HFF-Myc (cell line): ENCODE results near the gene KIF20B.

ENCODE experiments used
- DNase-seq: peaks from one replicate; pipeline ENCODE4 v3.0.0-alpha.2; 2011; ENCODE audit warnings: low read depth; ENCODE audit errors: extremely low read depth
- H3K4me3 ChIP-seq: replicated peaks from 2 replicates; pipeline ENCODE4 v1.5.1; 2011; ENCODE audit warnings: low read depth, mild to moderate bottlenecking, control low read depth, low read length
- CTCF ChIP-seq: IDR thresholded peaks from 2 replicates; pipeline ENCODE4 v1.5.1; 2012; ENCODE audit warnings: mild to moderate bottlenecking, low read depth, low read length, control low read depth; ENCODE audit errors: missing control alignments

The KIF20B gene

DNA sequence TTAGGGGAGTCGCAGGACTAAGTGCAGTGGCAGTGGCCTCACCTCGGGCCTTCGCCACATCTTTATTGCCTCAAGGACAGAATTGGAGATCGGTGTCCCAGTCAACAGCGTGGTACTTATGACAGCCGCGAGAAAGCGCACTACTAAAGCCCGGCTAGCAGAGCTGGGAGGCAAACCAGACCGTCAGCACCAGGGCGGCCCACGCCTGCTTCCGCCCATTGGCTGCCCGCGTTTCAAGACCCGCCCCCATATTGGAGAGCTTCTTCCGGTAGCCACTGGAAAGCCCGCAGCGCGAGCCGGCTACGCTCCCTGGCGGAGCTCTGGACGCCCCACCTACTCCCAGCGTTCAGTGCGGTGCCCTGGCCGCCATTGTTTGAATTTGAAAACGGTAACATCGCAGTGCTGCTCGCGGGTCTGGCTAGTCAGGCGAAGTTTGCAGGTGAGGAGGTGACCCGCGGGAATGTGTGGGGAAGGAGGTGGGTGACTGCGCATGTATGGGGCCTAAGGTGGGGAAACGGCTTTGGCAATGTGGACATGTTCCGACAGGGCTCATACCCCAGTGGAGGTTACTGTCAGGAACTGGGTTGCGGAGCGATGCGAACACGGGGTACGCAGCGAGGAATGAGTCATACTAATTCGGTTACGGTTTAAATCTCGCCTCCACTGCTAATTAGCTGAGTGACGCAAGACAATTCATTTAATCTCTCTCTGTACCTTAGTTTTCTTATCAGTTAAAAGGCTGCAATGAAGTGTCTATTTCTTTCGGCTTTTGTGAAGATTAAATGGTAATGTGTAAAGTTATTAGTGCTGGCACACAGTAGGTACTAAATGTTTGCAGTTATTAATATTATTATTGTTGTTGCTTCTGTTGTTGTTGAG lies at the start of gene KIF20B:
Gene KIF20B, plus strand, starts transcription at position 349 of the 879 bp plus-strand sequence. CDS start 3,705 bp downstream, outside the sequence.
- peak; percentile 33 for TF ChIP-seq CTCF
- peak within 1 kb of the TSS; percentile 67 for H3K4me3 ChIP-seq
- DNase-seq: peak; percentile 87

GRCh38 chr10:89651916-89652573 lies 49.3 kb upstream of the KIF20B start:
- no peak overlapping the region for H3K4me3 ChIP-seq
- DNase-seq: no peak
- TF ChIP-seq CTCF: no peak

- no peak overlapping the region for H3K4me3 ChIP-seq
- no peak for DNase-seq
- TF ChIP-seq CTCF: no peak
Measured at GRCh38 chr10:89652806-89653370, 48.5 kb upstream of the KIF20B start.

DNA sequence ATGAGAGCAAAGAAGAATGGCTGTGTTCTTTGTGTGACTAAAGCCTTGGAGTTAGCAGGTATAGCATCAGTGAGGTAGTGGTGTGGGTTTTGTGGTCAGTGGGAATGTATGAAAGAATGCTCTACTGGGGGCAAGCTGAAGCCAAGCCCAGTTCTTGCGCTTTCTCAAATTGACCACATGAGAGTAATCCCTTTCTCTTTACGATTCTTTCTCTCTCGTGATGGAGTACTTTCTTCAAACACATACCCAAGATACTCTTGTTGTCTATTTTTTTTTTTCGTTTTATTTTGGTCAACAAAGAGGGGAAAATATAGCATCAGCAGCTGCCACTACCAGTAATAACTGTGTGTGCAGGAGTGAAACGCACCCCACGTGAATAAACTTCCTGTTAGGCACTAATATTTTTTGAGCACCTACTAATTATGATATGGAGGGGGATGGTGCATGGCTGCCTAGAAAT lies 48.0 kb upstream of the KIF20B start:
- no peak for TF ChIP-seq CTCF
- no peak for DNase-seq
- H3K4me3 ChIP-seq: no peak overlapping the region

- no peak for DNase-seq
- no peak for TF ChIP-seq CTCF
- no peak overlapping the region for H3K4me3 ChIP-seq
Measured at GRCh38 chr10:89655722-89656121, 45.7 kb upstream of the KIF20B start.

DNA sequence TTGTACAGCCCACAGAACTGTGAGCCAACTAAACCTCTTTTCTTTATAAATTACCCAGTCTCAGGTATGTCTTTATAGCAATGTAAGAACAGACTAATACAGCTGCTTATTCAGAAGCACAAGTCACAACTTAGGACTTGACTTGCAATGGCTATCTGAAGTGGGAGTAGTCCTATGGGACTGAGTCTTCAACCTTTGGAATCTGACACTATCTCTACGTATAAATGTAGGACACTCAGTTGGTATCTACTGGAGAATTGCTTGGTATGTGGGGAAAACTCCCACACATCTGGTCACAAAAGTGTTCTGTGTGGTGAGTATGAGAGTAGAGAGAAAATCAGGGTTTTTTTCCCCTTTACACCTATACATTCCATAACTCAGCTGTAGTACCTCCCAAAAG lies 44.1 kb upstream of the KIF20B start:
- no peak for DNase-seq
- no peak for TF ChIP-seq CTCF
- H3K4me3 ChIP-seq: no peak overlapping the region
